Liver (tissue), 9 donors: ENCODE data around the gene PEX5L. TPM values are rescaled to one million over a fixed set of nuclear protein-coding genes. Genes with fewer than 3 reads are reported as not detected.

ENCODE experiments used
- DNase-seq: peaks from one replicate; pipeline ENCODE4 v3.0.0-alpha.2; 2017; ENCODE audit warnings: low spot score
- H3K27ac ChIP-seq, 2 donors: one replicate each; pipeline ENCODE4 v1.7.0; 2013; ENCODE audit warnings: inconsistent platforms in 2 of 2, low read length in 2 of 2, control low read depth in 1 of 2, low read depth in 1 of 2, mild to moderate bottlenecking in 1 of 2
- H3K27me3 ChIP-seq, 4 donors: one replicate each; pipeline versions ENCODE4 v1.6.1 to v1.7.0; 2013; ENCODE audit warnings: low read length in 3 of 4, inconsistent platforms in 1 of 4, mild to moderate bottlenecking in 1 of 4, moderate library complexity in 1 of 4; ENCODE audit not compliant: control insufficient read depth in 4 of 4, insufficient read depth in 4 of 4
- H3K36me3 ChIP-seq, 4 donors: one replicate each; pipeline versions ENCODE4 v1.6.1 to v1.7.0; 2013; ENCODE audit warnings: low read length in 3 of 4, mild to moderate bottlenecking in 3 of 4, low read depth in 1 of 4, moderate library complexity in 1 of 4; ENCODE audit not compliant: control insufficient read depth in 4 of 4, insufficient read depth in 3 of 4
- H3K4me1 ChIP-seq, 4 donors: one replicate each; pipeline versions ENCODE4 v1.6.1 to v1.7.0; 2013; ENCODE audit warnings: low read length in 3 of 4, mild to moderate bottlenecking in 3 of 4, moderate library complexity in 1 of 4; ENCODE audit not compliant: control insufficient read depth in 4 of 4, insufficient read depth in 4 of 4
- H3K4me3 ChIP-seq, 3 donors: one replicate each; pipeline versions ENCODE4 v1.6.1 to v1.7.0; 2013; ENCODE audit warnings: low read length in 3 of 3, control low read depth in 1 of 3, low read depth in 1 of 3, mild to moderate bottlenecking in 1 of 3
- H3K9ac ChIP-seq, 2 donors: one replicate each; pipeline ENCODE4 v1.7.0; 2013; ENCODE audit warnings: low read length in 2 of 2, mild to moderate bottlenecking in 2 of 2, moderate library complexity in 2 of 2, control low read depth in 1 of 2, low read depth in 1 of 2
- H3K9me3 ChIP-seq, 4 donors: one replicate each; pipeline versions ENCODE4 v1.6.1 to v1.7.0; 2013; ENCODE audit warnings: low read length in 3 of 4; ENCODE audit not compliant: control insufficient read depth in 4 of 4
- ATF3 ChIP-seq: IDR thresholded peaks from 2 replicates; pipeline ENCODE4 v1.6.1; 2016; ENCODE audit warnings: antibody characterized with exemption
- CTCF ChIP-seq: fragments of 150-350 bp; IDR thresholded peaks from 2 replicates; pipeline ENCODE4 v1.5.1; 2017; ENCODE audit warnings: improper control_type of control experiment, low read depth, low read length; ENCODE audit not compliant: missing input control
- EGR1 ChIP-seq, 2 donors: IDR thresholded peaks; 2 replicates each; pipeline ENCODE4 v1.6.1; 2016 to 2018; ENCODE audit warnings: antibody characterized with exemption in 2 of 2, low read depth in 2 of 2
- FOXA1 ChIP-seq: IDR thresholded peaks from 2 replicates; pipeline ENCODE4 v1.6.1; 2016; ENCODE audit warnings: antibody characterized with exemption
- FOXA2 ChIP-seq: IDR thresholded peaks from 2 replicates; pipeline ENCODE4 v1.6.1; 2016; ENCODE audit warnings: antibody characterized with exemption
- GABPA ChIP-seq, 2 donors: IDR thresholded peaks in 1 of 2; conservative IDR thresholded peaks in 1 of 2; 2 replicates each; pipeline ENCODE4 v1.6.1; 2016; ENCODE audit warnings: antibody characterized with exemption in 2 of 2, mild to moderate bottlenecking in 1 of 2, moderate library complexity in 1 of 2
- HNF4G ChIP-seq: IDR thresholded peaks from 2 replicates; pipeline ENCODE4 v1.6.1; 2016; ENCODE audit warnings: antibody characterized with exemption
- JUND ChIP-seq, 2 donors: IDR thresholded peaks; 2 replicates each; pipeline ENCODE4 v1.6.1; 2016; ENCODE audit warnings: antibody characterized with exemption in 2 of 2
- MAX ChIP-seq: IDR thresholded peaks from 2 replicates; pipeline ENCODE4 v1.6.1; 2016; ENCODE audit warnings: antibody characterized with exemption
- NR2F2 ChIP-seq: IDR thresholded peaks from 2 replicates; pipeline ENCODE4 v1.6.1; 2016; ENCODE audit warnings: antibody characterized with exemption
- RXRA ChIP-seq, 2 donors: IDR thresholded peaks; 2 replicates each; pipeline ENCODE4 v1.6.1; 2017 to 2018; ENCODE audit warnings: antibody characterized with exemption in 2 of 2, mild to moderate bottlenecking in 1 of 2
- SP1 ChIP-seq: IDR thresholded peaks from 2 replicates; pipeline ENCODE4 v1.6.1; 2018; ENCODE audit warnings: antibody characterized with exemption, mild to moderate bottlenecking
- TAF1 ChIP-seq: conservative IDR thresholded peaks from 2 replicates; pipeline ENCODE4 v1.6.1; 2016; ENCODE audit warnings: antibody characterized with exemption, mild to moderate bottlenecking
- YY1 ChIP-seq: IDR thresholded peaks from 2 replicates; pipeline ENCODE4 v1.6.1; 2016; ENCODE audit warnings: antibody characterized with exemption, mild to moderate bottlenecking
- WGBS: extraction: QIAGEN DNeasy Blood & Tissue Kit; methylation state at CpG from one replicate; pipeline ENCODE4 v1.1.7; 2013; 5-methylcytosine and 5-hydroxymethylcytosine counted together
- polyA plus RNA-seq, 2 donors: library from polyadenylated mRNA; stranded (reverse) in 1 of 2; unstranded in 1 of 2; fragments of 200-250 nt in 1 of 2; fragments of >200 nt in 1 of 2; fragmentation: Nextera tagmentation in 1 of 2; extraction: Ambion mirVana in 1 of 2; gene quantifications; one replicate each; pipeline versions ENCODE4 v1.2.1 to v1.2.3, GENCODE V29; 2013 to 2015
- total RNA-seq, 2 donors: library from RNA; depleted of rRNA; stranded (reverse); fragments of >200 nt; gene quantifications; one replicate each; pipeline ENCODE4 v1.2.3, GENCODE V29; 2014
- TF ChIP-seq, protein P1 (sequence below): IDR thresholded peaks from 2 replicates; pipeline ENCODE4 v1.6.1; 2016; ENCODE audit warnings: antibody characterized with exemption
- TF ChIP-seq, protein P2 (sequence below): IDR thresholded peaks from 2 replicates; pipeline ENCODE4 v1.6.1; 2016; ENCODE audit warnings: antibody characterized with exemption, mild to moderate bottlenecking
- donor health status: healthy.
- donor health status: healthy.
- donor health status: healthy.
- donor health status: healthy.
- donor health status: healthy.

PEX5L gene
- total and polyA plus RNA-seq, 4 donors: 0.03 TPM; not detected in 3

DNA sequence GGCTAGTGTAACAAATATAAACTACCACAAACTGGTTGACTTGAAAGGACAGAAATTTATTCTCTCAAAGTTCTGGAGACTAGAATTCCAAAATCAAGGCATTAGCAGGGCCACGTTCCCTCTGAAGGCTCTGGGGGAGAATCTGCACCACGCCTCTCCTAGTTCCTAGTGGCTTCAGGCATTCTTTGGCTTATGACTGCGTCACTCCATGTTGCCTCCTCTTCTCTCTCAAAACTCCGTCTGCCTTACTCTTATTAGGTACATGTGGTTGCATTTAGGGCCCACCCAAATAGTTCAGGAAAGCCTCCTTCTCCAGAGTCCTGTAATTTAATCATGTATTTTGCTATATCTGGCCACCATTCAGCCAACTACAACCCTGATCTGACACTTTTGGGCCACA, 174.8 kb downstream of the PEX5L start (continued):
- TF ChIP-seq, protein P1, sequence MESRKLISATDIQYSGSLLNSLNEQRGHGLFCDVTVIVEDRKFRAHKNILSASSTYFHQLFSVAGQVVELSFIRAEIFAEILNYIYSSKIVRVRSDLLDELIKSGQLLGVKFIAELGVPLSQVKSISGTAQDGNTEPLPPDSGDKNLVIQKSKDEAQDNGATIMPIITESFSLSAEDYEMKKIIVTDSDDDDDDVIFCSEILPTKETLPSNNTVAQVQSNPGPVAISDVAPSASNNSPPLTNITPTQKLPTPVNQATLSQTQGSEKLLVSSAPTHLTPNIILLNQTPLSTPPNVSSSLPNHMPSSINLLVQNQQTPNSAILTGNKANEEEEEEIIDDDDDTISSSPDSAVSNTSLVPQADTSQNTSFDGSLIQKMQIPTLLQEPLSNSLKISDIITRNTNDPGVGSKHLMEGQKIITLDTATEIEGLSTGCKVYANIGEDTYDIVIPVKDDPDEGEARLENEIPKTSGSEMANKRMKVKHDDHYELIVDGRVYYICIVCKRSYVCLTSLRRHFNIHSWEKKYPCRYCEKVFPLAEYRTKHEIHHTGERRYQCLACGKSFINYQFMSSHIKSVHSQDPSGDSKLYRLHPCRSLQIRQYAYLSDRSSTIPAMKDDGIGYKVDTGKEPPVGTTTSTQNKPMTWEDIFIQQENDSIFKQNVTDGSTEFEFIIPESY: no peak
- TF ChIP-seq FOXA1 (no peak), CTCF (no peak)

- Histone ChIP-seq H3K4me3 (no peak overlapping the region), H3K27me3 (peaks cover 0 to 3% (median 0%) of the 10 kb centered on the region in 4 donors), H3K9ac (no peak overlapping the region), H3K4me1 (peaks cover 0 to 1% (median 0%) of the 10 kb centered on the region in 4 donors), H3K36me3 (no peaks in the 10 kb centered on the region), H3K9me3 (no peaks in the 10 kb centered on the region), H3K27ac (no peak overlapping the region)
- 92% methylated on average over 5 of the region's 5 CpGs for WGBS
- DNase-seq: no peak
- TF ChIP-seq TAF1: no peak
- no peak for TF ChIP-seq YY1
- no peak for TF ChIP-seq GABPA (IDR thresholded peaks at IDR 0.05 in 1 of 2, conservative IDR thresholded peaks at IDR 0.05 in 1 of 2)
- no peak for TF ChIP-seq RXRA (IDR thresholded peaks at IDR 0.05)
- TF ChIP-seq EGR1 (IDR thresholded peaks at IDR 0.05; ENCODE audit: low read depth in 2 of 2): no peak
- TF ChIP-seq FOXA2: no peak
- no peak for TF ChIP-seq ATF3
- TF ChIP-seq, protein P2, sequence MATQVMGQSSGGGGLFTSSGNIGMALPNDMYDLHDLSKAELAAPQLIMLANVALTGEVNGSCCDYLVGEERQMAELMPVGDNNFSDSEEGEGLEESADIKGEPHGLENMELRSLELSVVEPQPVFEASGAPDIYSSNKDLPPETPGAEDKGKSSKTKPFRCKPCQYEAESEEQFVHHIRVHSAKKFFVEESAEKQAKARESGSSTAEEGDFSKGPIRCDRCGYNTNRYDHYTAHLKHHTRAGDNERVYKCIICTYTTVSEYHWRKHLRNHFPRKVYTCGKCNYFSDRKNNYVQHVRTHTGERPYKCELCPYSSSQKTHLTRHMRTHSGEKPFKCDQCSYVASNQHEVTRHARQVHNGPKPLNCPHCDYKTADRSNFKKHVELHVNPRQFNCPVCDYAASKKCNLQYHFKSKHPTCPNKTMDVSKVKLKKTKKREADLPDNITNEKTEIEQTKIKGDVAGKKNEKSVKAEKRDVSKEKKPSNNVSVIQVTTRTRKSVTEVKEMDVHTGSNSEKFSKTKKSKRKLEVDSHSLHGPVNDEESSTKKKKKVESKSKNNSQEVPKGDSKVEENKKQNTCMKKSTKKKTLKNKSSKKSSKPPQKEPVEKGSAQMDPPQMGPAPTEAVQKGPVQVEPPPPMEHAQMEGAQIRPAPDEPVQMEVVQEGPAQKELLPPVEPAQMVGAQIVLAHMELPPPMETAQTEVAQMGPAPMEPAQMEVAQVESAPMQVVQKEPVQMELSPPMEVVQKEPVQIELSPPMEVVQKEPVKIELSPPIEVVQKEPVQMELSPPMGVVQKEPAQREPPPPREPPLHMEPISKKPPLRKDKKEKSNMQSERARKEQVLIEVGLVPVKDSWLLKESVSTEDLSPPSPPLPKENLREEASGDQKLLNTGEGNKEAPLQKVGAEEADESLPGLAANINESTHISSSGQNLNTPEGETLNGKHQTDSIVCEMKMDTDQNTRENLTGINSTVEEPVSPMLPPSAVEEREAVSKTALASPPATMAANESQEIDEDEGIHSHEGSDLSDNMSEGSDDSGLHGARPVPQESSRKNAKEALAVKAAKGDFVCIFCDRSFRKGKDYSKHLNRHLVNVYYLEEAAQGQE: no peak
- no peak for TF ChIP-seq JUND (IDR thresholded peaks at IDR 0.05)
- no peak for TF ChIP-seq MAX
- TF ChIP-seq FOXA1: no peak
- TF ChIP-seq, protein P1: no peak
- no peak for TF ChIP-seq CTCF
- TF ChIP-seq HNF4G: no peak
- no peak for TF ChIP-seq NR2F2
- TF ChIP-seq SP1: no peak
Measured at GRCh38 chr3:179861292-179861691, 175.4 kb downstream of the PEX5L start.
